Ascending aorta (tissue), 2 donors: ENCODE results near the gene ALDH7A1. TPM values are rescaled to one million over a fixed set of nuclear protein-coding genes. Genes with fewer than 3 reads are reported as not detected.

Experiments
- DNase-seq, 2 donors: peaks; one replicate each; pipeline ENCODE4 v3.0.0-alpha.2; 2019; ENCODE audit warnings: low spot score in 2 of 2
- H3K27ac ChIP-seq, 2 donors: fragments of 200-600 bp; sonication (generic); one replicate each; pipeline ENCODE4 v1.5.1; 2016 to 2017; ENCODE audit warnings: mild to moderate bottlenecking in 1 of 2
- H3K27me3 ChIP-seq: fragments of 200-600 bp; sonication (generic); one replicate; pipeline ENCODE4 v1.5.1; 2017
- H3K36me3 ChIP-seq, 2 donors: fragments of 200-600 bp; sonication (generic); one replicate each; pipeline ENCODE4 v1.5.1; 2016
- H3K4me1 ChIP-seq, 2 donors: fragments of 200-600 bp; sonication (generic); one replicate each; pipeline ENCODE4 v1.5.1; 2016 to 2017; ENCODE audit warnings: mild to moderate bottlenecking in 1 of 2
- H3K4me3 ChIP-seq, 2 donors: fragments of 200-600 bp; sonication (generic); one replicate each; pipeline ENCODE4 v1.5.1; 2016 to 2017; ENCODE audit warnings: mild to moderate bottlenecking in 1 of 2
- H3K9me3 ChIP-seq, 2 donors: fragments of 200-600 bp; sonication (generic); one replicate each; pipeline ENCODE4 v1.5.1; 2016
- intact Hi-C: fragments of 100-400 bp; cut with DNase I; formaldehyde crosslinking; loops from one replicate; pipeline ENCODE4 v1.15.1; 2023
- total RNA-seq: library from RNA; depleted of rRNA; stranded (reverse); fragments of >200 nt; gene quantifications from one replicate; pipeline ENCODE4 v1.1.0, GENCODE V29; 2016
- TF ChIP-seq, protein P1 (sequence below), 3 experiments: fragments of 200-600 bp in 2 of 3; fragments of 450-650 bp in 1 of 3; sonication (generic) in 2 of 3; IDR thresholded peaks; one replicate each; pipeline ENCODE4 v1.5.1; 2016 to 2019; ENCODE audit warnings: antibody characterized with exemption in 3 of 3, mild to moderate bottlenecking in 1 of 3, moderate library complexity in 1 of 3

Gene ALDH7A1
- total RNA-seq, 1 donor from 2014 or later: 1.4 TPM

DNA sequence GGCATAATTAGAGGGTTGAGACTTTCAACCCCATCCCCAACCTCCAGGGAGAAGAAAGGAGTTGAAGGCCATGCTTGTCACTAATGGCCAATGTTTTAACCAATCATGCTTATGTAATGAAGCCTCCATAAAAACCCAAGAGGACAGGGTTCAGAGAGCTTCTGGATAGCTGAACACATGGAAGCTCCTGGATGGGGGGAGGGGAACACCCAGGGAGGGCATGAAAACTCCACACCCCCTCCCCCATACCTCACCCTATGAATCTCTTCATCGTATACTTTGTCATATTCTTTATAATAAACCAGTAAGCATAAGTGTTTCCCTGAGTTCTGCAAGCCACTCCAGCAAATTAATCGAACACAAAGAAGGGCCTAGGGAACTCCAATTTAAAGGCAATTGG lies 81.7 kb downstream of the ALDH7A1 start:
- intact Hi-C loops: no loop called here
- no peak overlapping the region for H3K27ac ChIP-seq
- no peak overlapping the region for H3K4me3 ChIP-seq
- H3K36me3 ChIP-seq: no peaks in the 10 kb centered on the region
- TF ChIP-seq, protein P1, sequence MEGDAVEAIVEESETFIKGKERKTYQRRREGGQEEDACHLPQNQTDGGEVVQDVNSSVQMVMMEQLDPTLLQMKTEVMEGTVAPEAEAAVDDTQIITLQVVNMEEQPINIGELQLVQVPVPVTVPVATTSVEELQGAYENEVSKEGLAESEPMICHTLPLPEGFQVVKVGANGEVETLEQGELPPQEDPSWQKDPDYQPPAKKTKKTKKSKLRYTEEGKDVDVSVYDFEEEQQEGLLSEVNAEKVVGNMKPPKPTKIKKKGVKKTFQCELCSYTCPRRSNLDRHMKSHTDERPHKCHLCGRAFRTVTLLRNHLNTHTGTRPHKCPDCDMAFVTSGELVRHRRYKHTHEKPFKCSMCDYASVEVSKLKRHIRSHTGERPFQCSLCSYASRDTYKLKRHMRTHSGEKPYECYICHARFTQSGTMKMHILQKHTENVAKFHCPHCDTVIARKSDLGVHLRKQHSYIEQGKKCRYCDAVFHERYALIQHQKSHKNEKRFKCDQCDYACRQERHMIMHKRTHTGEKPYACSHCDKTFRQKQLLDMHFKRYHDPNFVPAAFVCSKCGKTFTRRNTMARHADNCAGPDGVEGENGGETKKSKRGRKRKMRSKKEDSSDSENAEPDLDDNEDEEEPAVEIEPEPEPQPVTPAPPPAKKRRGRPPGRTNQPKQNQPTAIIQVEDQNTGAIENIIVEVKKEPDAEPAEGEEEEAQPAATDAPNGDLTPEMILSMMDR (IDR thresholded peaks at IDR 0.05): no peak
- DNase-seq: no peak
- peaks cover 0 to 7% of the 10 kb centered on the region in 2 donors for H3K4me1 ChIP-seq
- no peaks in the 10 kb centered on the region for H3K27me3 ChIP-seq
- H3K9me3 ChIP-seq: no peaks in the 10 kb centered on the region

DNA sequence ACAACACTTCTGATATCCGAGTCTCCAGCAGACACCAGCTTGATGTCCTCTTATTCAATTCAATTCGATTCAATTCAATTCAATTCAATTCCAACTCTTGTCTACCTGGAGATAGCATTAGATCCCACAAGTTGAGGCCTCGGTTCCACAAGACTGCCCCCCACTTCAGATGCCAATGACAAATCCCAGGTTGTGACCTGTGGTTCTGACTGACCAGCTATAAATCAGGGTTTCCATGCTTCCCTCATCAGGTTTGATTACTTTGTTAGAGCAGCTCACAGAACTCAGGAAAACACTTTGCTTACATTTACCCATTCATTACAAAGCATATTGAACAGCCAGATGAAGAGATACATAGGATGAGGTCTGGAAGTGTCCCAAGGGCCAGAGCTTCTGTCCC lies 82.6 kb downstream of the ALDH7A1 start:
- Histone ChIP-seq H3K4me1 (peaks cover 0 to 7% of the 10 kb centered on the region in 2 donors), H3K9me3 (no peaks in the 10 kb centered on the region), H3K4me3 (no peak overlapping the region), H3K27me3 (no peaks in the 10 kb centered on the region), H3K27ac (no peak overlapping the region), H3K36me3 (no peaks in the 10 kb centered on the region)
- intact Hi-C loops: no loop called here
- TF ChIP-seq, protein P1 (IDR thresholded peaks at IDR 0.05): no peak
- DNase-seq: no peak

DNA sequence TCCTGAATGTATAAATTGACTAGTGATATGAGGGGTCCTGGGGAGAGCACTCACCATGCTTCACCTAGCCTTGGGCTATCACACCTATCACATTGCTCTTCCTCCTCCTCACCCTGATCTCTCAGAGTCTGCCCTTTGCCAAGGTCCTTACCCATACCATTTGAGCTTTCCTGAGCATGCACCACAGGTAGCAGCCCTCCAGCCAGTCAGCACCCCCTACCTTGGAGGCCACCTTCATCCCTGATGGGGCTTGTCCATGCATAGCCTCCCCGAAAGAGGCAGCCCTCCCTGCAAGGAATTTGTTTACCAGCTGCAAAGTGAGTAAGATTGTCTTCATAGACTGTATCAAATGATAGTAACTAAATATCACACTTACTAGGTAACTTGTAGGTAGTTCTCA lies 83.1 kb downstream of the ALDH7A1 start:
- Histone ChIP-seq H3K36me3 (no peaks in the 10 kb centered on the region), H3K27me3 (no peaks in the 10 kb centered on the region), H3K9me3 (no peaks in the 10 kb centered on the region), H3K27ac (no peak overlapping the region), H3K4me1 (peaks cover 0 to 7% of the 10 kb centered on the region in 2 donors), H3K4me3 (no peak overlapping the region)
- intact Hi-C loops: no loop called here
- no peak for DNase-seq
- TF ChIP-seq, protein P1 (IDR thresholded peaks at IDR 0.05): no peak

DNA sequence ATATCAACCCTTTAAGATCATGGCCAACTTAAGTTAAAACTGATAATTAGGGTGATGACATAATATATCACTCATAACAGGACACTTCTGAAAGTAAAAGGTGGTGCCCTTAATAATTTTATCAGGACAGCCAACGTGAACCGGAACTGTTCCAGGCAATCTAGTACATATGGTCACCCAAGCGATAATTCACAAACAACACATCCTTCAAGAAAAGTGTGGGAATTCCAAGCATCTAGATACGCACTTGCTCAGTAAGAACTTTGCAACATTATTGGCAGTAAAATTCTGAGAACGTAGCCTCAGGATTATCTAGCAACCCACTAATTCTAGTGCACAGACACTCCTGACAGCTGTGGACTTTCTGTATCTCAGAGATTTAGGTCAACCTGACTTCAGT lies 85.7 kb downstream of the ALDH7A1 start:
- Histone ChIP-seq H3K27me3 (no peaks in the 10 kb centered on the region), H3K4me1 (no peaks in the 10 kb centered on the region), H3K4me3 (no peak overlapping the region), H3K27ac (peak overlapping the region in 1 of 2 donors; percentile 23), H3K36me3 (no peaks in the 10 kb centered on the region), H3K9me3 (no peaks in the 10 kb centered on the region)
- intact Hi-C loops: no loop called here
- TF ChIP-seq, protein P1 (IDR thresholded peaks at IDR 0.05): no peak
- no peak for DNase-seq

DNA sequence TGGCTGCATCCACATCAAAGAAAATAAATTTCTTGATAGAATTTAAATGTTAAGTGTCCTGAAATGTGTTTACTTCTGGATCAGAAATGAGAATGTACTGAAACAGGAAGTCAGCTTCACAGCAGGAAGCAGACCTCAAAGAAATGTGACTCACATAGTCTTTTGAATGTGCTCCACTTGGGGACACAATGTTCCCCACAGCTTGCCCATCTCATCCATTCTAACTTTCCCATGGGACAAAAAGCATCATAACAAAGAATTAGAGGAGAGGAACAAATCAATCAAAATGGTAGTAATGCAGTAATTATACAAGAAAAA lies 86.1 kb downstream of the ALDH7A1 start:
- Histone ChIP-seq H3K36me3 (no peaks in the 10 kb centered on the region), H3K9me3 (no peaks in the 10 kb centered on the region), H3K27me3 (no peaks in the 10 kb centered on the region), H3K27ac (peak overlapping the region; percentile 17 to 58), H3K4me3 (no peak overlapping the region), H3K4me1 (no peaks in the 10 kb centered on the region)
- TF ChIP-seq, protein P1 (IDR thresholded peaks at IDR 0.05): no peak
- DNase-seq: no peak
- intact Hi-C loops: no loop called here

DNA sequence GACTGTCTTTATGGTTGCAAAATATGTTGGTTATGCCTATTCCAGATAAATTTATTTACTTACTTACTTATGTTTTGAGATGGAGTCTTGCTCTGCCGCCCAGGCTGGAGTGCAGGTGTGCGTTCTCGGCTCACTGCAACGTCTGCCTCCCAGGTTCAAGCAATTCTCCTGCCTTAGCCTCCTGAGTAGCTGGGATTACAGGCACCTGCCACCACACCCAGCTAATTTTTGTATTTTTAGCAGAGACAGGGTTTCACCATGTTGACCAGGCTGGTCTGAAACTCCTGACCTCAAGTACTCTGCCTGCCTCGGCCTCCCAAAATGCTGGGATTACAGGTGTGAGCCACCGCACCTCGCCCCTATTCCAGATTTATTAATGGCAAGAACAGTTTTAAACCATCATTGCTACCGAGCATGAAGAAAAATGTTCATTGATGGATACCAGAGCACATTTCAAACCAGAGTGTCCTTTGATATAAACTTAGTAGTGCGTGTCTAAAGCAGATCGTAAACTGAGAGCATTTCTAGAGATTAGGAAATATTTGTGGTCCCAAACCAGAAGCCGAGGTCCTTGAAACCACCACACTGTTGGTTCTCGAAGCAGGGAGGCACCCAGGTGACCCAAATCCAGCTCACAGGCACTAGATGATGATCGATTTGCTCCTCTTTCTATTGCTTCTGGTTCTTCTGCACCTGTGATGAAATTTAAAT lies 86.6 kb downstream of the ALDH7A1 start:
- Histone ChIP-seq H3K4me1 (peaks cover 0 to 3% of the 10 kb centered on the region in 2 donors), H3K4me3 (no peak overlapping the region), H3K9me3 (no peaks in the 10 kb centered on the region), H3K27me3 (no peaks in the 10 kb centered on the region), H3K36me3 (no peaks in the 10 kb centered on the region), H3K27ac (peak overlapping the region; percentile 17 to 58)
- intact Hi-C loops: no loop called here
- DNase-seq: no peak
- TF ChIP-seq, protein P1 (IDR thresholded peaks at IDR 0.05): no peak
